Ishikawa (cell line): ENCODE measurements around the gene ARHGEF7.

Source experiments
- CEBPB ChIP-seq: IDR thresholded peaks from 2 replicates; pipeline ENCODE4 v1.6.1; 2012
- CREB1 ChIP-seq: IDR thresholded peaks from 2 replicates; pipeline ENCODE4 v1.6.1; 2012; ENCODE audit warnings: low read depth
- EGR1 ChIP-seq: IDR thresholded peaks from 2 replicates; pipeline ENCODE4 v1.6.1; 2012
- EP300 ChIP-seq: IDR thresholded peaks from 2 replicates; pipeline ENCODE4 v1.6.1; 2012; ENCODE audit warnings: borderline replicate concordance
- FOXM1 ChIP-seq: IDR thresholded peaks from 2 replicates; pipeline ENCODE4 v1.6.1; 2012; ENCODE audit warnings: low read depth, borderline replicate concordance
- NFIC ChIP-seq: IDR thresholded peaks from 2 replicates; pipeline ENCODE4 v1.6.1; 2012
- RAD21 ChIP-seq: IDR thresholded peaks from 2 replicates; pipeline ENCODE4 v1.6.1; 2012; ENCODE audit warnings: low read depth
- TAF1 ChIP-seq: IDR thresholded peaks from 2 replicates; pipeline ENCODE4 v1.6.1; 2012; ENCODE audit warnings: low read depth, mild to moderate bottlenecking
- TCF12 ChIP-seq: IDR thresholded peaks from 2 replicates; pipeline ENCODE4 v1.6.1; 2012; ENCODE audit warnings: low read depth
- TEAD4 ChIP-seq: IDR thresholded peaks from 2 replicates; pipeline ENCODE4 v1.6.1; 2012
- YY1 ChIP-seq: IDR thresholded peaks from 2 replicates; pipeline ENCODE4 v1.6.1; 2012; ENCODE audit warnings: low read depth
- ZBTB7A ChIP-seq: IDR thresholded peaks from 2 replicates; pipeline ENCODE4 v1.6.1; 2012; ENCODE audit warnings: low read depth
- TF ChIP-seq, protein P1 (sequence below): IDR thresholded peaks from 2 replicates; pipeline ENCODE4 v1.6.1; 2012
- TF ChIP-seq, protein P2 (sequence below): IDR thresholded peaks from 2 replicates; pipeline ENCODE4 v1.6.1; 2012
- TF ChIP-seq, protein P3 (sequence below): IDR thresholded peaks from 2 replicates; pipeline ENCODE4 v1.6.1; 2012; ENCODE audit warnings: low read depth, mild to moderate bottlenecking

The ARHGEF7 gene

DNA sequence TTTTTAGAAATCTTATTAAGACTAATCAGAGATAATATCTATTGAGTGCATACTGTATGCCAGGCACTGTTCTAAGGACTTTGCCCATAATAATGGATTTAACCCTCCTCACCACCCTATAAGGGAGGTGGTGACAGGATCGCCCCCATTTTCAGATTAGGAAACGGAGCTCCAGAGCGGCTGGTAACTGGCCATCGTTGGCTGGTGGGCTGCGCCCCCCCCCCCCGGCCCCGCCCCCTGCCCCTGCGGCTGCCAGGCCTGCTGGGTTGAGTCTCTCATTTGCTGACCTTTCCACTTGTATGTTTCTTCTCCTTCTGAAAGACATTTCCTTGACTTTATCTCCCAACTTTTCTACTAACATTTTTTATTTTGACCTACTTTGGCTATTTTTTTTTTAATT lies 8.5 kb downstream of the ARHGEF7 start:
- TF ChIP-seq YY1, result no peak
- TF ChIP-seq TEAD4, result no peak

DNA sequence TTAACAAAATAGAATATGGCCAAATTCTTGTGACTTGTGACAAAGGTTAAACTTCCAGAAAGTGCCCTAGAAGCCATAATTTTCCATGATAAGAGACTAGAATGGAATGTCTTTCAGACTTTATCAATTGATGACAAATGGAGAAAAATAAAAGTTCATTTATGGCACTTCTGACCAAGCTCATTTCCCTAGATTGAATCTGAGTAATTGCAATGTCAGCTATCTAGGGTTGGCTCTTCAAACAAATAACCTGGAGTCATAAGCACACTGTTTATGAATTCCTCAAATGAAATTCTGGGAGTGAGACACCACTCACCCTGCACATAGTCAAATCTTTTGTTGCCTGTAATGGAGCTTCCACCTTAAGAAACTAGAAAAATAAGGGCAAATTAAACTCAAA lies 11.4 kb downstream of the ARHGEF7 start:
- TF ChIP-seq TEAD4 (no peak), YY1 (no peak), FOXM1 (no peak)
- TF ChIP-seq, protein P1, sequence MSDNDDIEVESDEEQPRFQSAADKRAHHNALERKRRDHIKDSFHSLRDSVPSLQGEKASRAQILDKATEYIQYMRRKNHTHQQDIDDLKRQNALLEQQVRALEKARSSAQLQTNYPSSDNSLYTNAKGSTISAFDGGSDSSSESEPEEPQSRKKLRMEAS, result no peak

DNA sequence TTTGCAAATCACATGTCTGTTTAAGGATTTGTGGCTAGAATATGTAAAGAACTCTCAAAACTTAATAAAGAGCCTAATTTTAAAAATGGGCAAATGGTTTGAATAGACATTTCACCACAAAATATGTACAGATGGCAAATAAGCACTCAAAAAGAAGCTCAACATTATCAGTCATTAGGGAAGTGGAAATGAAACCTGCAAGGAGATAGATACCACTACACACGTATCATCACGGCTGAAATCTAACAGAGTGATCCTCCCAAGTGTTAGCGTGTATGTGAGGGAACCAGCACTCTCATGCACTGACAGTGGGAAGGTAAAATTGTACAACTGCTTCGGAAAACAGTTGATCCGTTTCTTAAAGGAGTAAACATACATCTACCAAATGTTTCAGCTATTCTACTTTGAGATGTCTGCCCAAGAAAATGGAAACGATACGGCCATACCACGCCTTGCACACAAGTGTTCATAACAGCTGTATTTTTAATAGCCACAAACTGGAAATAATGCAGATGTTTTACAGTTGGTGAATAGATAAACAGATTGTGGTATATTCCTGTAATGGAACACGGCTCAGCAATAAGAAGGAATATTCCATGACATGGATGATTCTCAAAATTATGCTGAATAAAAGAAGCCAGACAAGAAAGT lies 14.5 kb downstream of the ARHGEF7 start:
- TF ChIP-seq RAD21 (no peak), EP300 (no peak), ZBTB7A (no peak), TAF1 (no peak), NFIC (no peak), YY1 (no peak), CEBPB (no peak), EGR1 (no peak)
- TF ChIP-seq, protein P1, result no peak

DNA sequence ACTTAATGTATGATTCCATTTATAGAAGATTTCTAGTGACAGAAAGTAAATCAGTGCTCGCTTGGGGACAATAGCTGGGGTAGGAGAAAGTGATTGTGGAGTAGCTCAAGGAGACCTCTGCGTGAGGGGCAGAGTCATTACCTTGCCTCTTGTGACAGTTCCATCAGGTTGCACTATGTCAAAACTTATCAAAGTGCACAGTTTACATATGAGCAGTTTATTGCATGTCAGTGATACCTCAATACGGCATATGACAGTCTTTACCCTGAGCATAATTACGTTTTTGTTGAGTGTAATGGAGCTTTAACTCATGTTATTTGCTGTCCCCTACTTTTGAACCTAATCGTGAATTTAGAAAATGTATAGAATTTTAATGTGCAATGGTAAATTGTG lies 15.0 kb downstream of the ARHGEF7 start:
- TF ChIP-seq RAD21 (no peak), NFIC (no peak), EP300 (no peak), CREB1 (no peak), EGR1 (no peak), YY1 (no peak), ZBTB7A (no peak), CEBPB (no peak), FOXM1 (no peak), TCF12 (no peak), TEAD4 (no peak), TAF1 (no peak)
- TF ChIP-seq, protein P1, result no peak
- TF ChIP-seq, protein P2, sequence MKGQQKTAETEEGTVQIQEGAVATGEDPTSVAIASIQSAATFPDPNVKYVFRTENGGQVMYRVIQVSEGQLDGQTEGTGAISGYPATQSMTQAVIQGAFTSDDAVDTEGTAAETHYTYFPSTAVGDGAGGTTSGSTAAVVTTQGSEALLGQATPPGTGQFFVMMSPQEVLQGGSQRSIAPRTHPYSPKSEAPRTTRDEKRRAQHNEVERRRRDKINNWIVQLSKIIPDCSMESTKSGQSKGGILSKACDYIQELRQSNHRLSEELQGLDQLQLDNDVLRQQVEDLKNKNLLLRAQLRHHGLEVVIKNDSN, result no peak
- TF ChIP-seq, protein P3, sequence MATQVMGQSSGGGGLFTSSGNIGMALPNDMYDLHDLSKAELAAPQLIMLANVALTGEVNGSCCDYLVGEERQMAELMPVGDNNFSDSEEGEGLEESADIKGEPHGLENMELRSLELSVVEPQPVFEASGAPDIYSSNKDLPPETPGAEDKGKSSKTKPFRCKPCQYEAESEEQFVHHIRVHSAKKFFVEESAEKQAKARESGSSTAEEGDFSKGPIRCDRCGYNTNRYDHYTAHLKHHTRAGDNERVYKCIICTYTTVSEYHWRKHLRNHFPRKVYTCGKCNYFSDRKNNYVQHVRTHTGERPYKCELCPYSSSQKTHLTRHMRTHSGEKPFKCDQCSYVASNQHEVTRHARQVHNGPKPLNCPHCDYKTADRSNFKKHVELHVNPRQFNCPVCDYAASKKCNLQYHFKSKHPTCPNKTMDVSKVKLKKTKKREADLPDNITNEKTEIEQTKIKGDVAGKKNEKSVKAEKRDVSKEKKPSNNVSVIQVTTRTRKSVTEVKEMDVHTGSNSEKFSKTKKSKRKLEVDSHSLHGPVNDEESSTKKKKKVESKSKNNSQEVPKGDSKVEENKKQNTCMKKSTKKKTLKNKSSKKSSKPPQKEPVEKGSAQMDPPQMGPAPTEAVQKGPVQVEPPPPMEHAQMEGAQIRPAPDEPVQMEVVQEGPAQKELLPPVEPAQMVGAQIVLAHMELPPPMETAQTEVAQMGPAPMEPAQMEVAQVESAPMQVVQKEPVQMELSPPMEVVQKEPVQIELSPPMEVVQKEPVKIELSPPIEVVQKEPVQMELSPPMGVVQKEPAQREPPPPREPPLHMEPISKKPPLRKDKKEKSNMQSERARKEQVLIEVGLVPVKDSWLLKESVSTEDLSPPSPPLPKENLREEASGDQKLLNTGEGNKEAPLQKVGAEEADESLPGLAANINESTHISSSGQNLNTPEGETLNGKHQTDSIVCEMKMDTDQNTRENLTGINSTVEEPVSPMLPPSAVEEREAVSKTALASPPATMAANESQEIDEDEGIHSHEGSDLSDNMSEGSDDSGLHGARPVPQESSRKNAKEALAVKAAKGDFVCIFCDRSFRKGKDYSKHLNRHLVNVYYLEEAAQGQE, result no peak

DNA sequence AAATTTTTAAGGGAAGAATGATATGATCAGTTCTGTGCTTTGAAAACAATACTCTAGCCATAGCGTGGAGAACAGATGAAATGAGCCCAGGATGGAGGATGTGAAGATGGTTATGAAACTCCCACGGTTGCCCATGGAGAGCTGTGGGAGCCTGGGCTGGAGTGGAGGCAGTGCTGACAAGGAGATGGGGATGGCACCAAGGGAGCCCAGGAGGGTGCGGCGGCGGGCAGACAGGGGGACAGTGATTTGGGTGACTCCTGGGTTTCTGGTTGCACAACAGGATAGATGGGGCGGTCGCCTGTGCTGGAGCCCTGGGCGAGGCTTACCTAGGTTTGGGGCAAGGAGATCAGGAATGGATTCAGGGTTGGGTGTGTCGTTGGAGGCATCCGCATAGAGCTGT lies 15.9 kb downstream of the ARHGEF7 start:
- TF ChIP-seq YY1, result no peak
- TF ChIP-seq EP300, result no peak

DNA sequence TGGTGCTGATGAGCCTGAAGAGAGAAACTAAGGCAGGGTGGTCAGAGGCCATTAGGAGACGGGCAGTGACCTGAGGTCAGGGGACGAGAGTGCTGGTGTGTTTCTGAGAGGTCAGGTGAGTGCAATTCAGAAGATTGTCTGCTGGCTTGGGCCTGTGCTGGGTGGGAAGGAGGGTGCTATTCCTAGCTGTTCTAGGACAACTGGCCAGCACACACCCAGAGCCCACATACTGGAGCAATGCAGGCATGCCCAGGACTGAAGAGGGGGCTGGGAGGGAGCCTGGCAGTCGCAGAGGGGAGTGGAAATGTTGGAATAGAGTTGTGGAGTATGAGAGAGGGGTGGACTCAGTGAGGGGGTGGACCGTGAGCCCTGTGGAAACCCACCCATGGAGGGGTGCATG lies 16.5 kb downstream of the ARHGEF7 start:
- TF ChIP-seq TEAD4 (no peak), EP300 (no peak)
- TF ChIP-seq, protein P1, result no peak
- TF ChIP-seq, protein P2, result no peak

DNA sequence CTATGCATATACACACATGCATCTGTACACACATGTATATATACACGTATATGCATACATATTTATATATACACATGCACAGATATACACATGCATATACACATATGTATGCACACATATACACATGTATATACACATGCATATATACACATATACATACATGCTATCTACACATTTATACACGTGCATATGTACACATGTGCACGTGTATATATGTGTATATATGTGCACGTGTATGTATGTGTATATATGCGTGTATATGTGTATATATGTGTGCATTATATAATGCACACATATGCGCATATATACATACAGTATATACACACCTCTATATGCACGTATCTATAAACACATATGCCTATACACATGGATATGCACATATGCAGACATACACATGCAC lies 17.8 kb downstream of the ARHGEF7 start:
- no peak for TF ChIP-seq EGR1
- TF ChIP-seq CEBPB, result no peak
- TF ChIP-seq YY1, result no peak
- TF ChIP-seq NFIC, result no peak
- TF ChIP-seq, protein P1, result no peak
- no peak for TF ChIP-seq CREB1
- no peak for TF ChIP-seq TEAD4
- no peak for TF ChIP-seq EP300
- TF ChIP-seq, protein P2, result no peak
- TF ChIP-seq, protein P3, result no peak
- TF ChIP-seq FOXM1, result no peak
- no peak for TF ChIP-seq TCF12
- no peak for TF ChIP-seq RAD21
- TF ChIP-seq TAF1, result no peak
- no peak for TF ChIP-seq ZBTB7A
